ENCODE data around the gene DHRS13.
"Not testable (repeated sequence)": the region's sequence is repeated elsewhere in the genome, so short reads cannot be mapped to it uniquely, and the experiment has no call there.

DHRS13 gene

DNA sequence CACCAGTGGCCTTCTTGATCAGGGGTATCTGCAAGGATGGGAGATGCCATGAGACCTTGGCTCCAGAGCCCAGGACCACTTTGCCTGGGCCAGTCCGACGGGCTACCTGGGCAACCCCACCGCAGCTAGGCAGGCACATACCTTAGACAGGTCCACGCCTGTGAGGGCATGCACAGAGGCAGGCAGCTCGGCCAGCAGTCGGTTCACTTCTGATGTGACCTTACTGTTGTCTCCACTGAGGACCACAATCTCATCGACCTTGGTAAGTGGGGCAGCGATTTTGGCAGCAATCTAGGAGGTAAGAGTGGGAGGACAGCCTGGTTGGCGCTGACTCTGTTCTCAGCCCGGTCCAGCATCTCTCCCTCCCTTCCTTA, 22.3 kb downstream of the DHRS13 start:
- DNase-seq = no peak

DNA sequence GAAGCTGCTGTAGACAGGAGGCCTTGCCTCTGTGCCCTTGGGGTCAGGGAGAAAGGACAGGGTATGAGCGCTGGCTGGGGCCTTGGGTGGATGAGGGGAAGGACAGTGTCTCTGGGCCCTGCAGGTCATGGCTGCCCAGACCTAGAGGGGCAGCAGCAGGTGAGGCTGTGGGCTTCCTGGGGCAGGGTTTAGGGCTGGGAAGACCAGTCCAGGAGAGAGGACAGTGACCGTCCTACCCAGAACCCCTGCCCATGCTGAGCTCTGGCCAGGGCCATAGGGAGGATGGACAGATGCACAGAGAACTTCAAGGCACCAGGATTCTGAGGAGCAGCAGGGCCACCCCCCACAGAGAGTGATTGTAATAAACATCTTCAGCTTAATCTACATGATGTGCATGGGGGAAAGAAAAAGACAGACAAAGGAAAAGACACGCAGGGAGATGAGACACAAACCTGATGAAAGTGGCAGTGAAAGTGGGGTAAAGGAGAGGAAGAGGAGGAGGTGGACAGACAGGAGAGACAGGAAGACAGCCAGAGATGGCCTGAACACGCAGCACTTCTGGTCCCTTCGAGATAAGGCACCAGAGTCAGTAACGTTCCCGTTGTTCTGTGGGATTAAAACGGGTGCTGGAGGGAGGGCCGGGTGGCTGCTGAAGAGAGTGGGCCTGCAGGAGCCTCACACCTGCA, 22.9 kb downstream of the DHRS13 start:
- ATAC-seq (replicated peaks) (no peak), DNase-seq (no peak)
- peak overlapping the region; percentile 18 to 26 for H3K27ac Mint-ChIP-seq
- peaks cover under 1 to 8% of the 10 kb centered on the region in 2 donors for H3K4me1 Mint-ChIP-seq (ENCODE audit: low read depth in 2 of 2)
- no peaks in the 10 kb centered on the region for H3K9me3 Mint-ChIP-seq
- H3K27me3 Mint-ChIP-seq = no peaks in the 10 kb centered on the region
- peaks cover 30% of the 10 kb centered on the region for H3K36me3 Mint-ChIP-seq (ENCODE audit: insufficient read depth)
- no peak overlapping the region for H3K4me3 Mint-ChIP-seq

More for the DNA sequence above, 22.3 kb downstream of the DHRS13 start:
- Mint-ChIP-seq H3K36me3 (ENCODE audit: insufficient read depth) (peaks cover 28% of the 10 kb centered on the region), H3K4me3 (no peak overlapping the region), H3K27me3 (no peaks in the 10 kb centered on the region), H3K27ac (peak overlapping the region in 1 of 2 donors; percentile 26), H3K9me3 (no peaks in the 10 kb centered on the region), H3K4me1 (ENCODE audit: low read depth in 2 of 2) (peaks cover 2 to 14% of the 10 kb centered on the region in 2 donors)
- ATAC-seq (replicated peaks) = no peak

DNA sequence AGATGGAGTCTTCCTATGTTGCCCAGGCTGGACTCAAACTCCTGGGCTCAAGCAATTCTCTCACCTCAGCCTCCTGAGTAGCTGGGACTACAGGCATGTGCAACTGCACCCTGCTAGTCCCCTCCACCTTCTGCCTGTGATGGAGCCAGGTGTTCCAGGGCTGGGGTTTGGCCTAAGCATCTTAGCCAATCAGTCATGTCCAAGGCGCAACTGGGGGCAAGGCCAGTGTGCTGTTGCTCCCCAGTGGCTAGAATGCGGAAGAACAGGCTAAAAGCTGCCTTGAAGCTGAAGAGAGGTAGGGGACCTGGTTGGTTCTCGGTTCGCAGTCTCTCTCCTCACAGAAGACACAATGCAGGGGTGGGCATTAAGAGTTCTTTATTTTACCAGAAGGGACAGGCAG, 23.9 kb downstream of the DHRS13 start:
- DNase-seq = no peak
- Mint-ChIP-seq H3K27ac (peak overlapping the region in 1 of 2 donors; percentile 25), H3K36me3 (ENCODE audit: insufficient read depth) (peaks cover 30% of the 10 kb centered on the region), H3K9me3 (no peaks in the 10 kb centered on the region), H3K4me3 (no peak overlapping the region), H3K4me1 (ENCODE audit: low read depth in 2 of 2) (peaks cover 0 to 6% of the 10 kb centered on the region in 2 donors), H3K27me3 (no peaks in the 10 kb centered on the region)
- ATAC-seq (replicated peaks) = no peak

DNA sequence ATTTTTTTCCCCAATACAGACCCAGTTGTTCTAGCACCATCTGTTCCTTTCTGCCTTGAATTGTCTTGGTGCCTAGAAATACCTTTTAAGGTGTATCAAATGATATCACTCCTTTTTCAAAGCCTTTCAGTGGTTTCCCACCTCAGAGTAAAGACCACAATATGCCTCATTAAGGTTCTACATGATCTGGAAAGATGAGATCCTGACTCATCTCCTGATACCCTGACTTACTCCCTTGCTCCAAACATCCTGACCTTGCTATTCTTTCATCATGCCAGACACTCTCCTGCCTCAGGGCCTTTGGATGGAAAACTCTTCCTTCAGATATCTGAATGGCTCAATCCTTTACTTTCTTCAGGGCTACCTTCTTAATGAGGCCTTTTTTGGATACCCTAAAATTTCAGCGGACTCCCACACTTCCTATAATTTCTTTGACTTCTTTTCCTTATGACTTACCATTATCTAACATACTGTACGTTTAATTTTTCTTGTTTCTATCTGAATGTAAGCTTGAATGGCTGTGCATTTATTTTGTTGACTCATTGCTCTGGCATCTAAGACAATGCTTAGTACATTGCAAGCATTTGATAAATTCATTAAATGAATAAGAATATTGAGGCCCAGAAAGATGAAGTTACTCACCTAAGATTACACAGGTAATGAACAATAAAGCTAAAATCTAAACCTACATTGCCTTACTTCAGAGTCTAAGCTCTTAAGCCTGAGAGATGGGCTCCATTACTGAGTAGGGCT, 24.5 kb downstream of the DHRS13 start:
- DNase-seq (no peak), ATAC-seq (replicated peaks) (no peak)
- H3K4me3 Mint-ChIP-seq = no peak overlapping the region
- no peaks in the 10 kb centered on the region for H3K9me3 Mint-ChIP-seq
- H3K27me3 Mint-ChIP-seq = no peaks in the 10 kb centered on the region
- peak overlapping the region in 1 of 2 donors; percentile 29 for H3K27ac Mint-ChIP-seq
- peaks cover 0 to 6% of the 10 kb centered on the region in 2 donors for H3K4me1 Mint-ChIP-seq (ENCODE audit: low read depth in 2 of 2)
- H3K36me3 Mint-ChIP-seq (ENCODE audit: insufficient read depth) = peaks cover 30% of the 10 kb centered on the region

DNA sequence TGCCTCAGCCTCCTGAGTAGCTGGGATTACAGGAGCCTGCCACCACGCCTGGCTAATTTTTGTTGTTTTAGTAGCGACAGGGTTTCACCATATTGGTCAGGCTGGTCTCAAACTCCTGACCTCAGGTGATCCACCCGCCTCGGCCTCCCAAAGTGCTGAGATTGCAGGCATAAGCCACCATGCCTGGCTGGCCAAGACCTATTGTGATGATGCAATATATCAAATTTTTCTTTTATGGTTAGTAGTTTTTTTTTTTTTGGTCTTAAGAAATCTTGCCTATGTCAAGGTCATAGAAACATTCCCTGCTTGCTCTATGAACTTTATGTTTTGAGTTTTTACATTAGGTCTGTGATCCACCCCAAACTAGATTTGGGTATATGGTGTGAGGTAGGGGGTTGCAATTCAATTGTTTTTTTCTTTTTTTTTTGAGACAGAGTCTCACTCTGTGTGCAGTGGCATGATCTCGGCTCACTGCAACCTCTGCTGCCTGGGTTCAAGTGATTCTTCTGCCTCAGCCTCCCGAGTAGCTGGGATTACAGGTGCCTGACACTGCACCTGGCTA, 25.6 kb downstream of the DHRS13 start:
- not testable (repeated sequence) for H3K4me3 Mint-ChIP-seq; DNase-seq; H3K27me3 Mint-ChIP-seq; H3K4me1 Mint-ChIP-seq (ENCODE audit: low read depth in 2 of 2); H3K9me3 Mint-ChIP-seq; ATAC-seq (replicated peaks)
- Mint-ChIP-seq H3K27ac (peak overlapping the region; percentile 35 to 36), H3K36me3 (ENCODE audit: insufficient read depth) (peaks cover 22% of the 10 kb centered on the region)

DNA sequence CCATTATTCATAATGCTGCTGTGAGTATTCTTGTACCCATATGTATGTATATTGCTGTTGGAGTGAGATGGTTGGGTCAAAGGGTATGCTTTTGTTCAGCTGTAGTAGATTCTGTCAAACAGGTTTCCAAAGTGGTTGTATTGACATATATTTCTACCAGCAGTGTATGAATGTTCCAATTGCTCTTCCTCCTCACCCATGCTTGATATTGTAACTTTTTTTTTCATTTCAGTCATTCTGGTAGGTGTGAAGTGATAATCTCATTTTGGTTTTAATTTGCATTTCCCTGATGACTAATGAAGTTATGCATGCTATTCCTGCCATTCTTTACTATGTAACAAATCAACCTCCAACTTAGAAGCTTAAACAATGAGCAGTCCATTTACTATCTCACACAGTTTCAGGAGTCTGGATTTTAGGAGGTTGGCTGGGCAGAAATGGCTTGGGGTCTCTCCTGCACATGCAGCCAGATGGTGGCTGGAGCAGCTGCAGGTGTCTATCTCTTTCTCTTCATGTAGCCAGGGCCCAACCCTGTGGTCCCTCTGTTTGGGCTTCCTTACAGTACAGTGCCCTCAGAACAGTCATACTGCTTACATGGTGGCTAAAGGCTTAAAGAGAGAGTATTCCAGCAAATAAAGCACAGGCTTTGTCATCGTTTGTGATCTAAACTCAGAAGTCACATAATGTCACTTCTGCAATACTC, 26.9 kb downstream of the DHRS13 start:
- ATAC-seq (replicated peaks) (no peak), DNase-seq (no peak)
- Mint-ChIP-seq H3K27me3 (no peaks in the 10 kb centered on the region), H3K27ac (peak overlapping the region; percentile 35 to 36), H3K9me3 (no peaks in the 10 kb centered on the region), H3K4me3 (no peak overlapping the region), H3K4me1 (ENCODE audit: low read depth in 2 of 2) (peaks cover 5 to 16% of the 10 kb centered on the region in 2 donors), H3K36me3 (ENCODE audit: insufficient read depth) (peaks cover 11% of the 10 kb centered on the region)

DNA sequence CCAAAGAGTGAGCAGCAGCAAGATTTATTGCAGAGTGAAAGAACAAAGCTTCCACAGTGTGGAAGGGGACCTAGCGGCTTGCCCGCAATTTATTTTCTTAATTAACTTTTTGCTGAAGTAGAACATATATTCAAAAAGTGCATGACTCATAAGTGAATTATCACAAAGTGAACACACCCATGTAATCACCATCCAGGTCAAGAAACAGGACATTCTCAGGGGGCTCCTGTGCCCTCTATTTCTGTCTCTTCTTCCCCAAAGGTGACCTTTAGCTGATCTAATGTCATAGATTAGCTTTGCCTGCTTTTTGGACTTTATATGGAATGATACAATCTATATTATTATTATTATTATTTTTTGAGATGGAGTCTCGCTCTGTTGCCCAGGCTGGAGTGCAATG, 28.1 kb downstream of the DHRS13 start:
- DNase-seq (no peak), ATAC-seq (replicated peaks) (no peak)
- peaks cover 2% of the 10 kb centered on the region for H3K36me3 Mint-ChIP-seq (ENCODE audit: insufficient read depth)
- peaks cover 6 to 18% of the 10 kb centered on the region in 2 donors for H3K4me1 Mint-ChIP-seq (ENCODE audit: low read depth in 2 of 2)
- no peaks in the 10 kb centered on the region for H3K9me3 Mint-ChIP-seq
- no peak overlapping the region for H3K4me3 Mint-ChIP-seq
- no peaks in the 10 kb centered on the region for H3K27me3 Mint-ChIP-seq
- no peak overlapping the region for H3K27ac Mint-ChIP-seq

DNA sequence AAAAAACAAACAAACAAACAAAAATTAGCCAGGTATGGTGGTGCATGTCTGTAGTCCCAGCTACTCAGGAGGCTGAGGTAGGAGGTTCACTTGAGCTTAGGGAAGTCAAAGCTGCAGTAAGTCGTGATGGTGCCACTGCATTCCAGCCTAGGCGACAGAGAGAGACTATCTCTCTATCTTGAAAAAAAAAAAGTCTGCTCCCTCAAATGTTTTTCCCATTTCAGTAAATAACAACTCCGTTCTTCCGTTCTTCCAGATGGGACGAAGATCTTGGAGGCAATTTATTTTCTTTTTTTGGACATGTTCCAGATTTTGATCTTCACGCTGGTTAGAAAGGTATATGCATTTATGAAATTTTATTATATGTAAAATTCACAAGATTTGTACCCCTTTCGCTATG, 29.0 kb downstream of the DHRS13 start:
- no peaks in the 10 kb centered on the region for H3K9me3 Mint-ChIP-seq
- ATAC-seq (replicated peaks) (no peak), DNase-seq (no peak)
- H3K27ac Mint-ChIP-seq = no peak overlapping the region
- peaks cover 6 to 18% of the 10 kb centered on the region in 2 donors for H3K4me1 Mint-ChIP-seq (ENCODE audit: low read depth in 2 of 2)
- no peak overlapping the region for H3K4me3 Mint-ChIP-seq
- peaks cover 2% of the 10 kb centered on the region for H3K36me3 Mint-ChIP-seq (ENCODE audit: insufficient read depth)
- H3K27me3 Mint-ChIP-seq = no peaks in the 10 kb centered on the region

DNA sequence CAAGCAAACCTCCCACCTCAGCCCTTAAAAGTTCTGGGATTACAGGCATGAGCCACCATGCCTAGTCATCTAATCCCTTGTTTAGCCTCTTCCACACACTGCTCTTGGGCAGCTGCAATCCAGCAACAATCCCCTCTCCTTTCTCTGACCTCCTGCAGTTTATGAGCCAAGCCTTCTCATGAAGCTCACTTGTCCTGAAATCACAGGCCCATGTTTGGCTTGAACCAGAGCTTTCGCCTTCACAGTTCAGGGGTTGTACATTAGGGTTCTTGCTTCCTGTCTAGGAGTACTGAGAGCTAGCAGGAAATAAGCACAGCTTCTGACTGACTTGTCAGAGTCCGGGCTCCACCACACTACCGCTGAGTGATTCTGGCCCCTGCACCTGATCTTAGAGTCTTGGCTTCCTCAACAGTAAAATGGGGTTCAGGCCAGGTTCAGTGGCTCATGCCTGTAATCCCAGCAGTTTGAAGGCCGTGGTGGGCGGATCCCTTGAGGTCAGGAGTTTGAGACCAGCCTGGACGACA, 31.8 kb downstream of the DHRS13 start:
- Mint-ChIP-seq H3K27me3 (no peaks in the 10 kb centered on the region), H3K27ac (peak overlapping the region; percentile 91 to 95)

DNA sequence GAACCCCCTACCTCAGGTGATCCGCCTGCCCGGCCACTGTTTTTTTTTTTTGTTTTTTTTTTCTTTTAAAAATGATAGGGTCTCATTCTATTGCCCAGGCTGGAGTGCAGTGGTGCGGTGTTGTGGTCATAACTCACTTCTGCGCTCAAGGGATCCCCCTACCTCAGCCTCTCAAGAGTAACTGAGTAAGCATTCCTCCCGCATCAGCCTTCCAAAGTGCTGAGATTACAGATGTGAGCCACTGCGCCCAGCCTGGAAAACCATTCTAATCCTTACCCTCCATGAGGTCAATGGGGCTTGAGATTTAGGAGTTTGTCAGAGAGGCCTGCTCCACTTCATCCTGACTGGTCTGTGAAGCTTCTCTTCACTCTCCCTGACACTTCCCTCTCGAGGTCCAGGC, 35.6 kb downstream of the DHRS13 start:
- H3K36me3 Mint-ChIP-seq (ENCODE audit: insufficient read depth) = peaks cover 4% of the 10 kb centered on the region
- peaks cover 6 to 12% of the 10 kb centered on the region in 2 donors for H3K4me1 Mint-ChIP-seq (ENCODE audit: low read depth in 2 of 2)
- DNase-seq (no peak), ATAC-seq (replicated peaks) (no peak)
- no peak overlapping the region for H3K27ac Mint-ChIP-seq
- no peaks in the 10 kb centered on the region for H3K27me3 Mint-ChIP-seq
- no peaks in the 10 kb centered on the region for H3K9me3 Mint-ChIP-seq
- no peak overlapping the region for H3K4me3 Mint-ChIP-seq

More for the DNA sequence above, 31.8 kb downstream of the DHRS13 start:
- Mint-ChIP-seq H3K36me3 (ENCODE audit: insufficient read depth) (peaks cover 5% of the 10 kb centered on the region), H3K4me1 (ENCODE audit: low read depth in 2 of 2) (peaks cover 6 to 12% of the 10 kb centered on the region in 2 donors), H3K4me3 (peak overlapping the region; percentile 10 to 37), H3K9me3 (no peaks in the 10 kb centered on the region)
- ATAC-seq (replicated peaks) = peak; percentile 94
- DNase-seq = peak in 1 of 3 experiments; percentile 27

DNA sequence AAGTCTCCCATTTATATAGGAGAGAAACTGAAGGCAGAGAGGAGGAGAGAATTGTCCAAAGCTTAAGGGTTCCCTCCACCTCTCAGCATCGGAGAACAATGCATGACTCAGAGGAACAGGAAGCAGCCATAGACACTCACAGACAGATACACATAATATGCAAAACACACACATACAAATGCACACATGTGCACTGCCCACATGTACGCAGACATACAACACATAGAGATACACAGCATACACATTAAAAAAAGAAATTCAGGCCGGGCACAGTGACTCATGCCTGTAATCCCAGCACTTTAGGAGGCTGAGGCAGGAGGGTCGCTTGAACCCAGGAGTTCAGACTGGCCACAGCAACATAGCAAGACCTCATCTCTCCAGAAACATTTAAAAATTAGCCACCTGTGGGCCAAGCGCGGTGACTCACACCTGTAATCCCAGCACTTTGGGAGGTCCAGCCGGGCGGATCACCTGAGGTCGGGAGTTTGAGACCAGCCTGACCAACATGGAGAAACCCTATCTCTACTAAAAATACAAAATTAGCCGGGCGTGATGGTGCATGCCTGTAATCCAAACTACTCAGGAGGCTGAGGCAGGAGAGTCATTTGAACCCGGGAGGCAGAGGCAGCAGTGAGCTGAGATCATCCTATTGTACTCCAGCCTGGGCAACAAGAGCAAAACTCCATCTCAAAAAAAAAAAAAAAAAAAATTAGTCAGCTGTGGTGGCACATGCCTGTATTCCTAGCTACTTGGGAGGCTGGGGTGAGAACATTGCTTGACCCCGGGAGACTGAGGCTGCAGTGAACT, 36.7 kb downstream of the DHRS13 start:
- DNase-seq = no peak
- no peak overlapping the region for H3K27ac Mint-ChIP-seq
- H3K4me3 Mint-ChIP-seq = no peak overlapping the region
- peaks cover 4 to 5% of the 10 kb centered on the region in 2 donors for H3K4me1 Mint-ChIP-seq (ENCODE audit: low read depth in 2 of 2)
- peaks cover 6% of the 10 kb centered on the region for H3K36me3 Mint-ChIP-seq (ENCODE audit: insufficient read depth)
- ATAC-seq (replicated peaks) = peak; percentile 29
- no peaks in the 10 kb centered on the region for H3K9me3 Mint-ChIP-seq
- H3K27me3 Mint-ChIP-seq = no peaks in the 10 kb centered on the region

DNA sequence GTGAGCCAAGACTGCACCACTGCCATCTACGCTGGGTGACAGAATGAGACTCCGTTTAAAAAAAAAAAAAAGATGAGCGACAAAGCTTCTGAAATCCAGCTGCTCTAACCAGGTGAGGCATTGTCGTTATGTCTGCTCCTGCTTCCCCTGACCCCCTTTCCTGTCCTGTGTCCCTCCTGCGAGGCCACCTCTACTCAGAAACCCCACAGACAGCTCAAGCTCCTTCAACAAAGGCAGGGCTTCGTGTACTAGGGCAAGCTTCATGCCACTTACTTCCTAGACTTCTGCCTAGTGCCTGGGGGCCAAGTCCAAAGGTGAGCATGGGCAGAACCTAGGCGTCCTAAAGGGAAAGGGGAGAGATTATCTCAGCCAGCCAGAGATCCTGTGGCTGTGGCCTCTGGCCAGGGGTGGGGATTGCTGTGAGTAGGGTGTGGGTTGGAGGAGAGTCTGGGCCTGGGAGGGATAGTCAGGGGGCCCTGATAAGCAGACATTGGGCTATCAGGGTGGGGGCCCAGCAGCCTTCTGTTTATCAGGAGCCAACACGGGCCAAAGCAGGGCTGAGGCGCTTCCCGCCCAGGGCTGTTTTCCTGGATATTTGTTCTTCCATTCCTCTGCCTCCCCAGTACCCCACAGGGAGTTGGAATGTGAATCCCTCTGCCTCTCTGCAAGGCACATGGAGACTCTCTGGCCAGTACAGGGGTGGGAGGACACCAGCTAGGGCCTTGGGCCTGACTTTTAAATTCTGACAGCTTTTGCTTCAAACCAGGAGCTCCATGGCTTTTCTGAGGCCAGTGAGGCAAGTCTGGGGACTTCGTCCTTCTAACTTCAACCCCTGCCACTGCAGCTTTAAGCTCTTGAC, 37.7 kb downstream of the DHRS13 start:
- ATAC-seq (replicated peaks) (no peak), DNase-seq (no peak)
- no peak overlapping the region for H3K27ac Mint-ChIP-seq
- peaks cover 9% of the 10 kb centered on the region for H3K36me3 Mint-ChIP-seq (ENCODE audit: insufficient read depth)
- no peak overlapping the region for H3K4me3 Mint-ChIP-seq
- peaks cover 0 to 2% of the 10 kb centered on the region in 2 donors for H3K4me1 Mint-ChIP-seq (ENCODE audit: low read depth in 2 of 2)
- no peaks in the 10 kb centered on the region for H3K9me3 Mint-ChIP-seq
- H3K27me3 Mint-ChIP-seq = no peaks in the 10 kb centered on the region
